Activated CD4-positive, alpha-beta T cell treated with anti-CD3 and anti-CD28 coated beads, Interleukin-2, amount 10 ng/mL, durations not matched to agents 7 days and 5 days (primary cell): ENCODE measurements around the gene CARHSP1. TPM values are rescaled to one million over a fixed set of nuclear protein-coding genes. Genes with fewer than 3 reads are reported as not detected.
"Not testable (repeated sequence)": the region's sequence is repeated elsewhere in the genome, so short reads cannot be mapped to it uniquely, and the experiment has no call there.

Source experiments
- CTCF ChIA-PET: fragments of 350-600 bp; sonication (Branson Sonifier 250); formaldehyde crosslinking; loops from one replicate; lab custom pipeline; 2021; ENCODE audit warnings: antibody characterized with exemption; lab: Charles Lee
- POLR2A ChIA-PET: fragments of 350-600 bp; sonication (Branson Sonifier 250); formaldehyde crosslinking; loops from one replicate; lab custom pipeline; 2021; ENCODE audit warnings: antibody characterized with exemption; lab: Charles Lee
- DNase-seq: peaks from one replicate; pipeline ENCODE4 v3.0.0-alpha.2; 2020
- H3K27ac Mint-ChIP-seq: one replicate; pipeline ENCODE4 v1.8.0; 2021; ENCODE audit warnings: mild to moderate bottlenecking, moderate library complexity, mixed read lengths
- H3K27me3 Mint-ChIP-seq: one replicate; pipeline ENCODE4 v1.8.0; 2021; ENCODE audit warnings: mixed read lengths
- H3K36me3 Mint-ChIP-seq: one replicate; pipeline ENCODE4 v1.8.0; 2021; ENCODE audit warnings: low read depth, mixed read lengths
- H3K4me1 Mint-ChIP-seq: one replicate; pipeline ENCODE4 v1.8.0; 2021; ENCODE audit warnings: mixed read lengths
- H3K4me3 Mint-ChIP-seq: one replicate; pipeline ENCODE4 v1.8.0; 2021; ENCODE audit warnings: mild to moderate bottlenecking, moderate library complexity, mixed read lengths
- H3K9me3 Mint-ChIP-seq: one replicate; pipeline ENCODE4 v1.8.0; 2021; ENCODE audit warnings: mixed read lengths
- total RNA-seq, 2 experiments: library from RNA; stranded (reverse); gene quantifications; one replicate each; pipeline ENCODE4 v1.2.3, GENCODE V29; 2021

The CARHSP1 gene
- total RNA-seq, 2 experiments from 2014 or later: 172 to 189 TPM

GRCh38 chr16:8847145-8847544, 21.7 kb downstream of the CARHSP1 start:
- Mint-ChIP-seq H3K36me3 (peaks cover 20% of the 10 kb centered on the region), H3K27me3 (no peaks in the 10 kb centered on the region), H3K4me1 (peaks cover 17% of the 10 kb centered on the region), H3K4me3 (no peak overlapping the region), H3K9me3 (no peaks in the 10 kb centered on the region), H3K27ac (no peak overlapping the region)
- ChIA-PET POLR2A (no interaction called here), CTCF (no interaction called here)
- DNase-seq: no peak

- Mint-ChIP-seq H3K4me3 (no peak overlapping the region), H3K27ac (no peak overlapping the region), H3K4me1 (peaks cover 14% of the 10 kb centered on the region), H3K36me3 (peaks cover 17% of the 10 kb centered on the region), H3K9me3 (no peaks in the 10 kb centered on the region), H3K27me3 (no peaks in the 10 kb centered on the region)
- DNase-seq: no peak
- CTCF ChIA-PET: no interaction called here
- POLR2A ChIA-PET: no interaction called here
These were observed 22.3 kb downstream of the CARHSP1 start for GRCh38 chr16:8846401-8846932.

GRCh38 chr16:8845699-8846298, 23.0 kb downstream of the CARHSP1 start:
- POLR2A ChIA-PET: no interaction called here
- H3K27ac Mint-ChIP-seq: no peak overlapping the region

GRCh38 chr16:8843296-8843695, 25.5 kb downstream of the CARHSP1 start:
- DNase-seq, H3K9me3 Mint-ChIP-seq, H3K4me3 Mint-ChIP-seq: not testable (repeated sequence)

More at GRCh38 chr16:8845699-8846298, 23.0 kb downstream of the CARHSP1 start:
- Mint-ChIP-seq H3K27me3 (no peaks in the 10 kb centered on the region), H3K36me3 (peaks cover 14% of the 10 kb centered on the region), H3K4me3 (no peak overlapping the region), H3K4me1 (peaks cover 11% of the 10 kb centered on the region), H3K9me3 (no peaks in the 10 kb centered on the region)
- CTCF ChIA-PET: no interaction called here
- no peak for DNase-seq

GRCh38 chr16:8842016-8842415, 26.8 kb downstream of the CARHSP1 start:
- H3K27ac Mint-ChIP-seq, POLR2A ChIA-PET, H3K27me3 Mint-ChIP-seq, H3K9me3 Mint-ChIP-seq, DNase-seq, H3K36me3 Mint-ChIP-seq, H3K4me1 Mint-ChIP-seq, H3K4me3 Mint-ChIP-seq, CTCF ChIA-PET: not testable (repeated sequence)

More at GRCh38 chr16:8843296-8843695, 25.5 kb downstream of the CARHSP1 start:
- H3K4me1 Mint-ChIP-seq, H3K27me3 Mint-ChIP-seq, CTCF ChIA-PET, H3K36me3 Mint-ChIP-seq, H3K27ac Mint-ChIP-seq, POLR2A ChIA-PET: not testable (repeated sequence)

GRCh38 chr16:8837594-8837993, 31.2 kb downstream of the CARHSP1 start:
- H3K27me3 Mint-ChIP-seq, POLR2A ChIA-PET, H3K27ac Mint-ChIP-seq, CTCF ChIA-PET, H3K36me3 Mint-ChIP-seq, H3K9me3 Mint-ChIP-seq, H3K4me3 Mint-ChIP-seq, DNase-seq: not testable (repeated sequence)
- H3K4me1 Mint-ChIP-seq: peaks cover 14% of the 10 kb centered on the region

- H3K4me1 Mint-ChIP-seq: peaks cover 20% of the 10 kb centered on the region
- H3K27ac Mint-ChIP-seq, H3K27me3 Mint-ChIP-seq, POLR2A ChIA-PET, H3K4me3 Mint-ChIP-seq, H3K9me3 Mint-ChIP-seq, CTCF ChIA-PET, DNase-seq: not testable (repeated sequence)
- H3K36me3 Mint-ChIP-seq: peaks cover 10% of the 10 kb centered on the region
These were observed 32.0 kb downstream of the CARHSP1 start for GRCh38 chr16:8836797-8837196.

GRCh38 chr16:8832717-8833105, 36.1 kb downstream of the CARHSP1 start:
- Mint-ChIP-seq H3K36me3 (peaks cover 42% of the 10 kb centered on the region), H3K9me3 (no peaks in the 10 kb centered on the region), H3K4me3 (no peak overlapping the region), H3K27ac (peak overlapping the region; percentile 68), H3K4me1 (peaks cover 23% of the 10 kb centered on the region), H3K27me3 (no peaks in the 10 kb centered on the region)
- CTCF ChIA-PET: no interaction called here
- DNase-seq: no peak
- POLR2A ChIA-PET: no interaction called here

- H3K9me3 Mint-ChIP-seq: no peaks in the 10 kb centered on the region
- CTCF ChIA-PET: interaction anchor here (0.7 kb wide), 1 partner anchor 9 kb away, joined by 3 read pairs; no protein-coding TSS in a partner anchor
- peaks cover 23% of the 10 kb centered on the region for H3K4me1 Mint-ChIP-seq
- peak overlapping the region; percentile 68 for H3K27ac Mint-ChIP-seq
- peaks cover 42% of the 10 kb centered on the region for H3K36me3 Mint-ChIP-seq
- no peak overlapping the region for H3K4me3 Mint-ChIP-seq
- DNase-seq: no peak
- POLR2A ChIA-PET: no interaction called here
- H3K27me3 Mint-ChIP-seq: no peaks in the 10 kb centered on the region
These were observed 36.7 kb downstream of the CARHSP1 start for GRCh38 chr16:8831871-8832716.

- CTCF ChIA-PET: interaction anchor here (0.7 kb wide), 1 partner anchor 9 kb away, joined by 3 read pairs; no protein-coding TSS in a partner anchor
- no peak overlapping the region for H3K4me3 Mint-ChIP-seq
- DNase-seq: no peak
- H3K27me3 Mint-ChIP-seq: no peaks in the 10 kb centered on the region
- POLR2A ChIA-PET: no interaction called here
- H3K9me3 Mint-ChIP-seq: no peaks in the 10 kb centered on the region
- H3K4me1 Mint-ChIP-seq: peaks cover 23% of the 10 kb centered on the region
- peaks cover 42% of the 10 kb centered on the region for H3K36me3 Mint-ChIP-seq
- no peak overlapping the region for H3K27ac Mint-ChIP-seq
These were observed 37.4 kb downstream of the CARHSP1 start for GRCh38 chr16:8831450-8831849.

GRCh38 chr16:8828541-8829165, 40.2 kb downstream of the CARHSP1 start:
- ChIA-PET POLR2A (interaction anchor here (0.7 kb wide), 1 partner anchor 22 kb away, joined by 3 read pairs; no protein-coding TSS in a partner anchor), CTCF (interaction anchor here (1.1 to 1.5 kb wide), 3 partner anchors 12 to 27 kb away, joined by 4 to 6 read pairs (median 6); no protein-coding TSS in a partner anchor)
- Mint-ChIP-seq H3K27ac (no peak overlapping the region), H3K4me1 (peaks cover 20% of the 10 kb centered on the region), H3K36me3 (peaks cover 54% of the 10 kb centered on the region), H3K4me3 (no peak overlapping the region), H3K9me3 (no peaks in the 10 kb centered on the region), H3K27me3 (no peaks in the 10 kb centered on the region)
- no peak for DNase-seq

- H3K27ac Mint-ChIP-seq: peak overlapping the region; percentile 5
- H3K9me3 Mint-ChIP-seq: no peaks in the 10 kb centered on the region
- ChIA-PET POLR2A (no interaction called here), CTCF (no interaction called here)
- no peaks in the 10 kb centered on the region for H3K27me3 Mint-ChIP-seq
- H3K4me1 Mint-ChIP-seq: no peaks in the 10 kb centered on the region
- no peak for DNase-seq
- peaks cover 39% of the 10 kb centered on the region for H3K36me3 Mint-ChIP-seq
- H3K4me3 Mint-ChIP-seq: no peak overlapping the region
These were observed 42.4 kb downstream of the CARHSP1 start for GRCh38 chr16:8826278-8826879.
